SKM-1 treated with dmso at 0.1 percent for 144 hours (cell line): ENCODE data around the gene PTPRZ1.

Source experiments
- DNase-seq: peaks from one replicate; lab custom pipeline; 2025; ENCODE audit not compliant: unreplicated experiment; lab: John Stamatoyannopoulos, UW

PTPRZ1 gene

GRCh38 chr7:121890833-121891232 is 17.9 kb downstream of the PTPRZ1 start:
- DNase-seq: no peak

GRCh38 chr7:121891731-121892130 is 18.8 kb downstream of the PTPRZ1 start:
- no peak for DNase-seq

- DNase-seq: no peak
Measured at GRCh38 chr7:121901026-121901425, 28.1 kb downstream of the PTPRZ1 start.

- no peak for DNase-seq
Measured at GRCh38 chr7:121904120-121904519, 31.2 kb downstream of the PTPRZ1 start.

GRCh38 chr7:121908042-121908441 is 35.1 kb downstream of the PTPRZ1 start:
- DNase-seq: no peak

- DNase-seq: no peak
Measured at GRCh38 chr7:121909716-121910345, 36.9 kb downstream of the PTPRZ1 start.

GRCh38 chr7:121913947-121914675 is 41.1 kb downstream of the PTPRZ1 start:
- no peak for DNase-seq

GRCh38 chr7:121914676-121915279 is 41.8 kb downstream of the PTPRZ1 start:
- no peak for DNase-seq

GRCh38 chr7:121916211-121916610 is 43.2 kb downstream of the PTPRZ1 start:
- no peak for DNase-seq

GRCh38 chr7:121919986-121920385 is 47.0 kb downstream of the PTPRZ1 start:
- no peak for DNase-seq

GRCh38 chr7:121924269-121925186 is 51.6 kb downstream of the PTPRZ1 start:
- DNase-seq: no peak

- no peak for DNase-seq
Measured at GRCh38 chr7:121931149-121931902, 58.4 kb downstream of the PTPRZ1 start.

GRCh38 chr7:121932768-121933167 is 59.8 kb downstream of the PTPRZ1 start:
- DNase-seq: no peak

- no peak for DNase-seq
Measured at GRCh38 chr7:121936951-121937623, 64.1 kb downstream of the PTPRZ1 start.

- no peak for DNase-seq
Measured at GRCh38 chr7:121938429-121938996, 65.6 kb downstream of the PTPRZ1 start.

- DNase-seq: no peak
Measured at GRCh38 chr7:121940918-121941317, 68.0 kb downstream of the PTPRZ1 start.

- no peak for DNase-seq
Measured at GRCh38 chr7:121941830-121942229, 68.9 kb downstream of the PTPRZ1 start.

- no peak for DNase-seq
Measured at GRCh38 chr7:121945066-121945465, 72.1 kb downstream of the PTPRZ1 start.

- DNase-seq: no peak
Measured at GRCh38 chr7:121945480-121946236, 72.7 kb downstream of the PTPRZ1 start.
